ENCODE data around the gene IGF2BP1.

IGF2BP1 gene

GRCh38 chr17:49104511-49105074, 107.4 kb downstream of the IGF2BP1 start:
- no peak for DNase-seq
